HG03060 (cell line): ENCODE data around the gene PTPN5.
"Not testable (repeated sequence)": the region's sequence is repeated elsewhere in the genome, so short reads cannot be mapped to it uniquely, and the experiment has no call there.

Experiments
- ATAC-seq: cut with Tn5 transposase; IDR thresholded peaks from one replicate; pipeline ENCODE4 v1.9.1; 2021; ENCODE audit warnings: low read depth, moderate number of reproducible peaks; ENCODE audit not compliant: unreplicated experiment

Gene PTPN5

DNA sequence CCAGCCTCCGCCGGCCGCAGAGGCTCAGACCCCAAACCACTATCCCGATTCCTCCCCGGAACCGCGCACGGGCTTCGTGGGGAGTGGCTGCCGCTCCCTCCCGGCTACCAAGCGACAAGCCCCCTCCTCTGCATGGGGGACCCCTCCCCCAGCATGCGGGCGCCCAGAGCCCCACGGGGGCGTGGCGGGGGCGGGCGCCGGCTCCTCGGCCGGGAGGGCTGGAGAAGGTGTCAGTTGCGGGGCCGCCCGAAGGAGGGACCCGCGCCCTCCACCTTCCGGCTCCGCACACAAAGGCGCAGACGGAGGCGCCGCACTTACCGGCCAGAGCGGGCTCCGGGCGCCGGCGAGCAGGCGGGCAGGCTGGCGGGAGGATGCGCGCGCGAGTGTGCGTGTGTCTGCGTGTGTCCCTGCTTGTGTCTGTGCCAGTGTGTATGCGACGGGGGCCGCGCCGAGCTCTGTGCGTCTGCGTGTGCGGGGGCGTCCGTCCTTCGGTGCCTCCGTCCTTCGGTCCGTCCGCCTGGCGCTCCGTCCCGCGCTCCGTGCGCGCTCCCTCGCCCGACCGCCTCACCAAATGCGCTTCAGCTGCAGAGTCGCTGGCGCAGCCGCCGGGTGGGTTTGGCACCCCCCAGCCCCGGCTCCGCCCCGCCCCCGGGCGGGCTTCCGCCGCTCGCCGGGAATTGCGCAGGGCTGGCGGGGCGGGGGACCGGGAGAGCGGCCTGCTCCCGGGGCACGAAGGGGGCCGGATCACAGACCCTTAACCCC lies at the start of gene PTPN5:
Gene PTPN5, minus strand, starts transcription at position 592 of the 762 bp plus-strand sequence. CDS start 19,840 bp downstream, outside the sequence.
- ATAC-seq: no peak

- ATAC-seq: no peak
These were observed 44.8 kb upstream of the PTPN5 start for GRCh38 chr11:18836417-18836816.

- ATAC-seq: no peak
These were observed 43.3 kb upstream of the PTPN5 start for GRCh38 chr11:18834754-18835466.

- not testable (repeated sequence) for ATAC-seq
These were observed 28.6 kb upstream of the PTPN5 start for GRCh38 chr11:18820160-18820559.

DNA sequence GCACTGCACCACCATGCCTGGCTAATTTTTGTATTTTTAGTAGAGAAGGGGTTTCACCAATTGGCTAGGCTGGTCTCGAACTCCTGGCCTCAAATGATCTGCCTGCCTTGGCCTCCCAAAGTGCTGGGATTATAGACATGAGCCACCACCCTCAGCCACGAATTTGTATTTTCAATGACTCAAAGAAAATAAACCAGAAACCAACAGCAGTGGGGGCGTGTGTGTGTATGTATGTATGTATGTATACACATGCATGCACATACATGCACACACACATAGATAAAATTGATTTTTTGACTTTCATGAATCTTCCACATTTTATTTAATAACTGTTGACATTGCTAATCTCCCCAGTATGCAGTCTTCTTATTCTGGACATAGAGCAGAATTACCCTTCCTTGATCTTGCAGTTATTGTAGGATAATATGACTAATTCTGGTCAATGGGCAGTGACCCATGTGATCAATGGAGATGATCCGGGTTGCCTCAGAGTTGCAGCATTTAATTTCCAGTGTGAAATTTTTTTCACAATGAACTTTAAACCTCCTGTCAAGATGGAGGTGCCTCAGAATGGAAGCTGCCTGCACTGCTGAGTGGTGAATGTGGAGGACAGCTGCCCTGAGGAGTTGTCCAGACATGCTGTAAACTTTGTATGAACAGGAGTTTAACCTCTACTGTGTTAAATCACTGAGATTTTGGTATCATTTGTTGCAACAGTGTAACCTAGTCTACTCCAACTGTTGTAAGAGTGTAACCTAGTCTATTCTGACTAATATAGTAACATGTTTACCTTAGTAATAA lies 12.8 kb upstream of the PTPN5 start:
- no peak for ATAC-seq

- no peak for ATAC-seq
These were observed 11.0 kb upstream of the PTPN5 start for GRCh38 chr11:18802381-18803257.

DNA sequence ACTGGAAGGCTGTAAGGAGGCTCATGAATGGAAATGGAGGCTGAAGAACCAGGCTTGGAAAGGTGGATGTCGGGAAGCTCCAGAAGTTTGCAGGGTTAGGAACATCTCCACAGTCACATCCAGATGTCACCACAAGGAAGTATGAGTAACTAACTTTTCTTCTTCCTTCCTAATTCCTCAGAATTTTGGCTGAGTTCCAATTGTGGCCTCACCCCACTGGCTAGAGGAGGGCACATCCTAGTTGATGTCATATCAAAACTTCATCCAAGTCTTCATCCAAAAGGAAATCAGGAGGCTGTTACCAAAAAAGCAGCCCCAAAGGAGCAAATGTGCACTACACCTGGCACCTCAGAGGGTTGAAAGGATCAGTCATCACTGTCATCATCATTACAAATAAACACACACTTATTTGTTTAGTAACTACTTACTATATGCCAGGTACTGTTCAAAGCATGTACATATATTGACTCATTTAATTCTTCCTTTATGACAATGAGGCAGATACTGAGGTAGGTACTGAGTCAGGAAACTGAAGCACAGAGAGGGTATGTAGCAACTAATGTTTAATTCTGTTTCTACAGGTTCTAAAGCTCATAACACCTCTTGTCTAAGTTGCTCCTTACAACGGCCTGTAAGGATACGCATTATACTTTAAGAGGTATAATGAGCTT lies 7.3 kb upstream of the PTPN5 start:
- no peak for ATAC-seq

GRCh38 chr11:18794956-18795355 lies 3.4 kb upstream of the PTPN5 start:
- ATAC-seq: no peak

DNA sequence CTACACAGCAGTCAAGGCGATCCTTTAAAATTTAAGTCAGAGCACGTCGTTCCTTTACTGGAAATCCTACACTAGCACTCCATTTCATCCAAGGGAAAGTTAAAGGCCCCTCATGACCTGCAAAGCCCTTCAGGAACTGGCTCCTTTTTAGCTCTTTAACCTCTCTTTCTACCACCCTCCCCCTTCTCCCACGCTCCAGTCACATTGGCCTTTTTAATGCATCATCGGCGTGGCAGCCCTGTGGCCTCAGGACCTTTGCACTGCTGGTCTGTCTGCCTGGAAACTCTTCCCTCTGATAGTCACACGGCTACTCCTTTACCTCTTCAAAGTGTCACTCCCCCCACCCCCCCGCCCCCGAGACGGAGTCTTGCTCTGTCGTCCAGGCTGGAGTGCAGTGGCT lies 1.2 kb upstream of the PTPN5 start:
- ATAC-seq: no peak

DNA sequence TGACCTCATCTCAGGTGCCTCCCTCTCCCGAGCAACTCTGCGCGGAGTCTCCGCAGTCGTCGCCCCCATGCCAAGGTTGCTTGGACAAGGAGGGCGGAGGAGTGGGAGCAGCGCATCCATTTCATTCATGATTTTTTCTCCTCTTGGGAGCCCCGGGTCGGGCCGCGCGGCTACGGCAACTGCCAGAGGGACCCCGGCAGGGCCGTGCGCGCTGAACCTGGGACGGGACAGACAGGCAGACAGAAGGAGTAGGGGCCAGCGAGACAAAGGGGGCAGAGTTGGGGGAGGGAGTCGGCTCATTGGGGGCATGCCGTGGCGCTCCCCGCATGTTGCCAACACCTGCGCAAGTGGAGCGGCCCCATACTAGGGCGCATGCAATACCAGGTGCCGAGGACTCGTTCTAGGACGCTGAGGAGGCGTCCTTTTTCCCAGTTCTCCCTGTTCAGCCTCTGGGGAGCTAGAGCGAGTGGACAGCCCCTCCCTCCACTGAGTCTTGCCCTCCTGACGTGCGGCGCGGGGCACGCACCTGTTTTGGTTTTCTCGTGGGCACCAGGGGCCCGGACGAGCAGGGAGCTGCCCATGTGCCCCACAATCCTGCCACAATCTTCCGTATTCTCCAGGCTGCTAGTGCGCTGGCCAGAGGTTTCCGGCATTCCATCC lies 501 bp upstream of the PTPN5 start:
- ATAC-seq: no peak

- no peak for ATAC-seq
These were observed 753 bp downstream of the PTPN5 start for GRCh38 chr11:18790883-18791206.

GRCh38 chr11:18789942-18790341 lies 1.7 kb downstream of the PTPN5 start:
- no peak for ATAC-seq

DNA sequence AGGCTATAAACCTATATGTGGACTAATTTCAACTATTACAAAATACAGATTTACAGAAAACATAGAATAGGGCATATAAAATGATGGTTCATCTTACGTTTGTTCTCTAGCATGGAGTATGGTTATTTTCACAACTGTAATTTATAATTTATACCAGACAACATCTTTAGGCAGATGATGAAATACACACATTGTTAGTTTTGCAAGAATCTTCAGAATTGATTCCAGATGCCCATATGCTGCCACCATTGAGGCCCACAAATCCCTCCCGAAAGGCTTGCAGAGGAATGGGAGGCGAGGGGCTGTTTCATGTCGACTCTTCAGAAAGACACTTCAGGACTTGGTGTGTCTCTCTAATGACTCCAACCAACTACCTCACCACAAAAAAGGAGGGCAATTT lies 6.2 kb downstream of the PTPN5 start:
- ATAC-seq: no peak

GRCh38 chr11:18780896-18781295 lies 10.7 kb downstream of the PTPN5 start:
- no peak for ATAC-seq

DNA sequence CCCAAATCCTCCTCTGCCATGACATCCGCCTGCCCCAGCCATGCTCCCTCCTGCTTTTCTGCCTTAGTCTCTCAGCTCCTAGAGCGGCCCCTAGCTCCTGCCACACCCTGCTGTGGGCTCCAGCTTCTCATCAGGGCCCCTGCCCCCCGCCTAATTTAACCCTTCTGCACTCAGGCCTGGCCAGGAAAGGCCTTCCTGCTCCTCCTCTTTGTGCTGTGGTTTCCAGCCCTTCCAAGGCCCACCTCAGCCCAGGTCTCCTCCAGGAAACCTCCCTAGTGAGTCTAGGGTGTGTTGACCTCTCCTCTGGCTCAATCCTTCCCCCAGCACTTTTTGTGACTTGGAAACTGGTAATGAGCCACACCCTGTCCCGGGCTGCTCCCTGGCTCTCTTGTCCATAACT lies 11.3 kb downstream of the PTPN5 start:
- no peak for ATAC-seq

DNA sequence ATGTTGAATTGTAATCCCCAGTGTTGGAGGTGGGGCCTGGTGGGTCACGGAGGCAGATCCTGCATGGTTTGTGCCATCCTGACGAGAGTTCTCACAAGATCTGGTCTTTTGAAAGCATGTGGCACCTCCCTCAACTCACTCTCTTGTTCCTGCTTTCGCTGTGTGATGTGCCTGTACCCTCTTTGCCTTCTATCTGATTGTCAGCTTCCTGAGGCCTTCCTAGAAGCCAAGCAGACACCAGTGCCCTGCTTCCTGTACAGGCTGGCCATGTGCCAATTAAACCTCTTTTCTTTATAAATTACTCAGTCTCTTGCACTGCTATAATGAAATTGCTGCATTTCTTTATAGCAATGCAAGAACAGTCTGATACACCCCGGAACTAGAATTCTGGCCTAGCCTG lies 13.1 kb downstream of the PTPN5 start:
- ATAC-seq: no peak

- ATAC-seq: no peak
These were observed 15.3 kb downstream of the PTPN5 start for GRCh38 chr11:18776324-18776723.

DNA sequence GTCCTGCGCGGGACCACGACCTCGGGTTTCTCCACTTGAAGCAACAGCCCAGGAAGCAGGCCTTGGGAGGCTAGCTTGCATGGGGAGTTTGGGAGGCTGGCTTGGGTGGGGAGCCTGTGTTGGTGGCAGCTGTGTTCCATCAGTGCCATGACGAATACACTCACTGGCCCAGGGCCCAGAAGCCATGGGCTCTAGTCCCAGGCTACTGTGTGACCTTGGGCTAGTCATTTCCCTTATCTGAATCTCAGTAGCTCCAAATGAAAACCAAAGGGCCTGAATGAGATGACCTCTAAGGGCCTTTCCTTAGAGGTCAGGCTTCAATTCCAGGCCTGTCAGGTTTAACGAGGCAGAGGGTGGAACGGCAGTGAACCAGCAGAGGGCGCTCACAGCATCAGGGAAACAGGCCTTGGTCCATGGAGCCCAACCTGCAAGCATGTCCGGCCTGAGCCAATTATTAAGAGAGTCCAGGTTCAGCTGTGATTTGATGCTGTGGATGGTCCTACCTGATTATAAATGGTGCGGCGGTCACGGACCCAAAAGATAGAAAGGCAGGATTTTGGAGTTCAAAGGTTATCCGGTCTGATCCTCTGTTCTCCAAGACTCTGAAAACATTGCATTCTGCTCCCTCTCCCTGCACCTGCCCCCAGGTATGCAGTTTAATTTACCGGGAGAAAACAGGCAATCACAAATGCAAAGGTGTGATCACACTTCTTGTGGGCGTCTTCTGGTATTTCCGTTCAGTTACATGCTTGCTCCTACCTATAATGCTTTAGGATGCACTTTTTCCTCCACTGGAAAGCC lies 15.9 kb downstream of the PTPN5 start:
- ATAC-seq: peak; percentile 70

- ATAC-seq: no peak
These were observed 16.8 kb downstream of the PTPN5 start for GRCh38 chr11:18774801-18775200.
